ENCODE measurements around the gene MIPEP.

DNA sequence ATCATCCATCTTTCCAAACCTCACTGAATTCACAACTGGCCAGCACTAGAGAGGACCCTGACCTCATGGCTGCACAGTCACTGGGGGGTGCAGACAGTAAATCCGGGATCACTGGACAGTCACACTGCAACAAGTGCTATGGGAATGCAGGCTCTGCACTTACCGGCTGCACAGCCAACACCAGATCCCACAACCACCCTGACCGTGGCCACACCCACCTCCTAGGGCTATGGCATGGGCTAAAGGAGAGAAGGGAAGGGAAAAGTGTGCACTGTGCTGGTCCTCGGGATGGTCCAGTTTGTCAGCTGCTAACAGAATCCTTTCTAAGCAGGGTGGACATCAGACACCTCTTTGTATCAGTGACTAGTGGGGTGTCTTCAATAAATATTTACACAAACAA, 118.2 kb downstream of the MIPEP start:
- TF ChIP-seq ZNF785 (tag by site-specific recombination; IDR thresholded peaks at IDR 0.05) (no peak), ZBTB17 (tag by site-specific recombination; IDR thresholded peaks at IDR 0.05) (no peak), ZBTB7A (tag by site-specific recombination; IDR thresholded peaks at IDR 0.05; ENCODE audit: low read depth) (no peak), RBAK (tag by site-specific recombination; IDR thresholded peaks at IDR 0.05) (no peak), REPIN1 (tag by site-specific recombination; IDR thresholded peaks at IDR 0.05; ENCODE audit: low read depth) (no peak), ZNF837 (tag by site-specific recombination; IDR thresholded peaks at IDR 0.05) (no peak), ZNF146 (tag by site-specific recombination; IDR thresholded peaks at IDR 0.05) (no peak), ZBTB21 (tag by site-specific recombination; IDR thresholded peaks at IDR 0.05) (no peak)
- TF ChIP-seq, protein P1, sequence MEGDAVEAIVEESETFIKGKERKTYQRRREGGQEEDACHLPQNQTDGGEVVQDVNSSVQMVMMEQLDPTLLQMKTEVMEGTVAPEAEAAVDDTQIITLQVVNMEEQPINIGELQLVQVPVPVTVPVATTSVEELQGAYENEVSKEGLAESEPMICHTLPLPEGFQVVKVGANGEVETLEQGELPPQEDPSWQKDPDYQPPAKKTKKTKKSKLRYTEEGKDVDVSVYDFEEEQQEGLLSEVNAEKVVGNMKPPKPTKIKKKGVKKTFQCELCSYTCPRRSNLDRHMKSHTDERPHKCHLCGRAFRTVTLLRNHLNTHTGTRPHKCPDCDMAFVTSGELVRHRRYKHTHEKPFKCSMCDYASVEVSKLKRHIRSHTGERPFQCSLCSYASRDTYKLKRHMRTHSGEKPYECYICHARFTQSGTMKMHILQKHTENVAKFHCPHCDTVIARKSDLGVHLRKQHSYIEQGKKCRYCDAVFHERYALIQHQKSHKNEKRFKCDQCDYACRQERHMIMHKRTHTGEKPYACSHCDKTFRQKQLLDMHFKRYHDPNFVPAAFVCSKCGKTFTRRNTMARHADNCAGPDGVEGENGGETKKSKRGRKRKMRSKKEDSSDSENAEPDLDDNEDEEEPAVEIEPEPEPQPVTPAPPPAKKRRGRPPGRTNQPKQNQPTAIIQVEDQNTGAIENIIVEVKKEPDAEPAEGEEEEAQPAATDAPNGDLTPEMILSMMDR (tag by site-specific recombination; IDR thresholded peaks at IDR 0.05), result no peak
- TF ChIP-seq, protein P2, sequence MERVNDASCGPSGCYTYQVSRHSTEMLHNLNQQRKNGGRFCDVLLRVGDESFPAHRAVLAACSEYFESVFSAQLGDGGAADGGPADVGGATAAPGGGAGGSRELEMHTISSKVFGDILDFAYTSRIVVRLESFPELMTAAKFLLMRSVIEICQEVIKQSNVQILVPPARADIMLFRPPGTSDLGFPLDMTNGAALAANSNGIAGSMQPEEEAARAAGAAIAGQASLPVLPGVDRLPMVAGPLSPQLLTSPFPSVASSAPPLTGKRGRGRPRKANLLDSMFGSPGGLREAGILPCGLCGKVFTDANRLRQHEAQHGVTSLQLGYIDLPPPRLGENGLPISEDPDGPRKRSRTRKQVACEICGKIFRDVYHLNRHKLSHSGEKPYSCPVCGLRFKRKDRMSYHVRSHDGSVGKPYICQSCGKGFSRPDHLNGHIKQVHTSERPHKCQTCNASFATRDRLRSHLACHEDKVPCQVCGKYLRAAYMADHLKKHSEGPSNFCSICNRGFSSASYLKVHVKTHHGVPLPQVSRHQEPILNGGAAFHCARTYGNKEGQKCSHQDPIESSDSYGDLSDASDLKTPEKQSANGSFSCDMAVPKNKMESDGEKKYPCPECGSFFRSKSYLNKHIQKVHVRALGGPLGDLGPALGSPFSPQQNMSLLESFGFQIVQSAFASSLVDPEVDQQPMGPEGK (tag by site-specific recombination; IDR thresholded peaks at IDR 0.05), result no peak
- TF ChIP-seq, protein P3, sequence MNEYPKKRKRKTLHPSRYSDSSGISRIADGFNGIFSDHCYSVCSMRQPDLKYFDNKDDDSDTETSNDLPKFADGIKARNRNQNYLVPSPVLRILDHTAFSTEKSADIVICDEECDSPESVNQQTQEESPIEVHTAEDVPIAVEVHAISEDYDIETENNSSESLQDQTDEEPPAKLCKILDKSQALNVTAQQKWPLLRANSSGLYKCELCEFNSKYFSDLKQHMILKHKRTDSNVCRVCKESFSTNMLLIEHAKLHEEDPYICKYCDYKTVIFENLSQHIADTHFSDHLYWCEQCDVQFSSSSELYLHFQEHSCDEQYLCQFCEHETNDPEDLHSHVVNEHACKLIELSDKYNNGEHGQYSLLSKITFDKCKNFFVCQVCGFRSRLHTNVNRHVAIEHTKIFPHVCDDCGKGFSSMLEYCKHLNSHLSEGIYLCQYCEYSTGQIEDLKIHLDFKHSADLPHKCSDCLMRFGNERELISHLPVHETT (tag by site-specific recombination; IDR thresholded peaks at IDR 0.05), result no peak
- TF ChIP-seq, protein P4, sequence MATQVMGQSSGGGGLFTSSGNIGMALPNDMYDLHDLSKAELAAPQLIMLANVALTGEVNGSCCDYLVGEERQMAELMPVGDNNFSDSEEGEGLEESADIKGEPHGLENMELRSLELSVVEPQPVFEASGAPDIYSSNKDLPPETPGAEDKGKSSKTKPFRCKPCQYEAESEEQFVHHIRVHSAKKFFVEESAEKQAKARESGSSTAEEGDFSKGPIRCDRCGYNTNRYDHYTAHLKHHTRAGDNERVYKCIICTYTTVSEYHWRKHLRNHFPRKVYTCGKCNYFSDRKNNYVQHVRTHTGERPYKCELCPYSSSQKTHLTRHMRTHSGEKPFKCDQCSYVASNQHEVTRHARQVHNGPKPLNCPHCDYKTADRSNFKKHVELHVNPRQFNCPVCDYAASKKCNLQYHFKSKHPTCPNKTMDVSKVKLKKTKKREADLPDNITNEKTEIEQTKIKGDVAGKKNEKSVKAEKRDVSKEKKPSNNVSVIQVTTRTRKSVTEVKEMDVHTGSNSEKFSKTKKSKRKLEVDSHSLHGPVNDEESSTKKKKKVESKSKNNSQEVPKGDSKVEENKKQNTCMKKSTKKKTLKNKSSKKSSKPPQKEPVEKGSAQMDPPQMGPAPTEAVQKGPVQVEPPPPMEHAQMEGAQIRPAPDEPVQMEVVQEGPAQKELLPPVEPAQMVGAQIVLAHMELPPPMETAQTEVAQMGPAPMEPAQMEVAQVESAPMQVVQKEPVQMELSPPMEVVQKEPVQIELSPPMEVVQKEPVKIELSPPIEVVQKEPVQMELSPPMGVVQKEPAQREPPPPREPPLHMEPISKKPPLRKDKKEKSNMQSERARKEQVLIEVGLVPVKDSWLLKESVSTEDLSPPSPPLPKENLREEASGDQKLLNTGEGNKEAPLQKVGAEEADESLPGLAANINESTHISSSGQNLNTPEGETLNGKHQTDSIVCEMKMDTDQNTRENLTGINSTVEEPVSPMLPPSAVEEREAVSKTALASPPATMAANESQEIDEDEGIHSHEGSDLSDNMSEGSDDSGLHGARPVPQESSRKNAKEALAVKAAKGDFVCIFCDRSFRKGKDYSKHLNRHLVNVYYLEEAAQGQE (tag by site-specific recombination; IDR thresholded peaks at IDR 0.05), result no peak
- TF ChIP-seq, protein P5, sequence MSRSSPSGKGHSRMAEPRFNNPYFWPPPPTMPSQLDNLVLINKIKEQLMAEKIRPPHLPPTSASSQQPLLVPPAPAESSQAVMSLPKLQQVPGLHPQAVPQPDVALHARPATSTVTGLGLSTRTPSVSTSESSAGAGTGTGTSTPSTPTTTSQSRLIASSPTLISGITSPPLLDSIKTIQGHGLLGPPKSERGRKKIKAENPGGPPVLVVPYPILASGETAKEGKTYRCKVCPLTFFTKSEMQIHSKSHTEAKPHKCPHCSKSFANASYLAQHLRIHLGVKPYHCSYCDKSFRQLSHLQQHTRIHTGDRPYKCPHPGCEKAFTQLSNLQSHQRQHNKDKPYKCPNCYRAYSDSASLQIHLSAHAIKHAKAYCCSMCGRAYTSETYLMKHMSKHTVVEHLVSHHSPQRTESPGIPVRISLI (tag by site-specific recombination; IDR thresholded peaks at IDR 0.05), result no peak
- TF ChIP-seq, protein P6, sequence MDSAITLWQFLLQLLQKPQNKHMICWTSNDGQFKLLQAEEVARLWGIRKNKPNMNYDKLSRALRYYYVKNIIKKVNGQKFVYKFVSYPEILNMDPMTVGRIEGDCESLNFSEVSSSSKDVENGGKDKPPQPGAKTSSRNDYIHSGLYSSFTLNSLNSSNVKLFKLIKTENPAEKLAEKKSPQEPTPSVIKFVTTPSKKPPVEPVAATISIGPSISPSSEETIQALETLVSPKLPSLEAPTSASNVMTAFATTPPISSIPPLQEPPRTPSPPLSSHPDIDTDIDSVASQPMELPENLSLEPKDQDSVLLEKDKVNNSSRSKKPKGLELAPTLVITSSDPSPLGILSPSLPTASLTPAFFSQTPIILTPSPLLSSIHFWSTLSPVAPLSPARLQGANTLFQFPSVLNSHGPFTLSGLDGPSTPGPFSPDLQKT (IDR thresholded peaks at IDR 0.05; ENCODE audit: borderline replicate concordance, low read depth, low read length), result no peak

Data from HEK293 (cell line).